Measurements from ENCODE around the gene KCNE1.

The KCNE1 gene

DNA sequence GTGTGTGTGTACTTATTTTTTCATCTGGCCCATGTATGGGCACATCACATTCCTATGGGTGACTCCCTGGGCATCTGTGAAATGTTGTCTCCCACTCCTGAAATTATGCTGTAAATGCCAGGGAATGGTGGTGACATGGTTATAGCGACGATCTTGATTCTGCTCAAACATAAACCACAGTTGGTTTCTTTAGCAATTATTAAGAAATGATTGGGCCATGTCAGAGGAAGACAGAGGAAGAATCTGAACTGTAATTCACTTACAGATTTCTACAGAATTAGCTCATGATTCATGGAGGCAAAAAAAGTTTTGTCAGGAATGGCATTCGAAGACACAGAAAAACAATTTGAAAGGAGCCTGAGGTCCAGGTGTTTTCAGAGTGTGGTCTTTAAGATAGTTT lies 25.8 kb upstream of the KCNE1 start:
- TF ChIP-seq, protein P1, sequence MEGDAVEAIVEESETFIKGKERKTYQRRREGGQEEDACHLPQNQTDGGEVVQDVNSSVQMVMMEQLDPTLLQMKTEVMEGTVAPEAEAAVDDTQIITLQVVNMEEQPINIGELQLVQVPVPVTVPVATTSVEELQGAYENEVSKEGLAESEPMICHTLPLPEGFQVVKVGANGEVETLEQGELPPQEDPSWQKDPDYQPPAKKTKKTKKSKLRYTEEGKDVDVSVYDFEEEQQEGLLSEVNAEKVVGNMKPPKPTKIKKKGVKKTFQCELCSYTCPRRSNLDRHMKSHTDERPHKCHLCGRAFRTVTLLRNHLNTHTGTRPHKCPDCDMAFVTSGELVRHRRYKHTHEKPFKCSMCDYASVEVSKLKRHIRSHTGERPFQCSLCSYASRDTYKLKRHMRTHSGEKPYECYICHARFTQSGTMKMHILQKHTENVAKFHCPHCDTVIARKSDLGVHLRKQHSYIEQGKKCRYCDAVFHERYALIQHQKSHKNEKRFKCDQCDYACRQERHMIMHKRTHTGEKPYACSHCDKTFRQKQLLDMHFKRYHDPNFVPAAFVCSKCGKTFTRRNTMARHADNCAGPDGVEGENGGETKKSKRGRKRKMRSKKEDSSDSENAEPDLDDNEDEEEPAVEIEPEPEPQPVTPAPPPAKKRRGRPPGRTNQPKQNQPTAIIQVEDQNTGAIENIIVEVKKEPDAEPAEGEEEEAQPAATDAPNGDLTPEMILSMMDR (IDR thresholded peaks at IDR 0.05; ENCODE audit: extremely low read depth, insufficient read depth, missing control alignments) = no peak
- in situ Hi-C loops (cut with MboI; ENCODE audit: low pct_unique_long_range_greater_than_20kb, low sequenced_read_pairs, unreplicated experiment) = no loop called here
- DNase-seq (ENCODE audit: low spot score) = no peak

DNA sequence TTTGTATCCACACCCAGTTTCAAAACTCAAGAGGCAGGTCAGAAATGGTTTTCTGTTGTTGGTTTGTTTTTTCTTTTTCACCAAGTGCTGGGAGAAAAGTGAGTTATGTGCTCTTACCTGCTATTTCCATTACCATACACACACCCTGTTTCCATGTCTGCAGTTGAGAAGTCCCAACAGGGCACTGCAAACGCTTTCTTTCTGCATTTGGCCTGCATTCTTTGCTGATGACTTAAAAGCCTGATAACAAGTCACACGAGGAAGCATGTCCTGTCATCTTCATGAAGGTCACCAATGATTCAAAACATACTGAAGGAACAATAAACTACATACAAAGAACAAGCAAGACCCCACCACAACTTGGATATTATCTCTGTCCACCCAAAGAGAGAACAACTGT lies 24.8 kb upstream of the KCNE1 start:
- TF ChIP-seq, protein P1 (IDR thresholded peaks at IDR 0.05; ENCODE audit: extremely low read depth, insufficient read depth, missing control alignments) = no peak
- in situ Hi-C loops (cut with MboI; ENCODE audit: low pct_unique_long_range_greater_than_20kb, low sequenced_read_pairs, unreplicated experiment) = no loop called here
- no peak for DNase-seq (ENCODE audit: low spot score)

DNA sequence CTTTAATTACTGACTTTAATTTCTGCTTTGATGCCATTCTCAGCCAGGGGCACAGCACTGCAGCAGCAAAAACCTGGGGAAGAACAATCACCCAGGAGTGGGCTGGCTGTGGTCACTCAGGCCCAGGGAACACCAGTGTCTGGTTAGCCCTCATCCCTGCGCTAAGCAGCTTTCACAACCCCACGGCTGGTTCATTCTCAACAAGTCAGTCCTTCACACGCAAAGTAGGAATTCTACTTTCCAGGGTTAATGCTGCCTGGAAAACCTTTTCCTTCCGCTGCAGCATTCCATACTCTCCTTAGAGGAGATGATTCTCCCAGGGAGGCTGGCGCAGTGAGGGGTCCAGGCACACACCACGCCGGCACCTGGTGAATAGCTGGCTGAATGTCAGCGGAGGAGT lies 24.3 kb upstream of the KCNE1 start:
- in situ Hi-C loops (cut with MboI; ENCODE audit: low pct_unique_long_range_greater_than_20kb, low sequenced_read_pairs, unreplicated experiment) = no loop called here
- TF ChIP-seq, protein P1 (IDR thresholded peaks at IDR 0.05; ENCODE audit: extremely low read depth, insufficient read depth, missing control alignments) = no peak
- no peak for DNase-seq (ENCODE audit: low spot score)

DNA sequence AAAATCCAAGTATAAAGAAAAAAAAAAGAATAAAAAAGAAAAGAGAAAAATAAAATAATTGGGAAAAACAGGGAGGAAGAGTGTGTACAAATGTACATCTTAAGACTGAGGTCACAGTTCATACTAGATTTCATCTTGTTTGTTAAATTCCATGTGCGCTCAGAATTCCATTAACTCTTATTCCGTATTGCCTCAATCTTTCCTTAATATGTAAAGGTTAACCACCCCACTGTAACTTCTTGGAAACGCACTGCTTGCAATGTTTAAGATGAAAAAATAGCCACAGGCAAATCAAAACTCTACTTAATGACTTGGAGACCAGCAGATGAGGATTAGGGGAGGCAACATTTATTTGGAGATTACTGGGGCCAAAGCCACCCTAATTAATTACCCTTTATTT lies 23.9 kb upstream of the KCNE1 start:
- in situ Hi-C loops (cut with MboI; ENCODE audit: low pct_unique_long_range_greater_than_20kb, low sequenced_read_pairs, unreplicated experiment) = no loop called here
- no peak for DNase-seq (ENCODE audit: low spot score)
- TF ChIP-seq, protein P1 (IDR thresholded peaks at IDR 0.05; ENCODE audit: extremely low read depth, insufficient read depth, missing control alignments) = no peak

DNA sequence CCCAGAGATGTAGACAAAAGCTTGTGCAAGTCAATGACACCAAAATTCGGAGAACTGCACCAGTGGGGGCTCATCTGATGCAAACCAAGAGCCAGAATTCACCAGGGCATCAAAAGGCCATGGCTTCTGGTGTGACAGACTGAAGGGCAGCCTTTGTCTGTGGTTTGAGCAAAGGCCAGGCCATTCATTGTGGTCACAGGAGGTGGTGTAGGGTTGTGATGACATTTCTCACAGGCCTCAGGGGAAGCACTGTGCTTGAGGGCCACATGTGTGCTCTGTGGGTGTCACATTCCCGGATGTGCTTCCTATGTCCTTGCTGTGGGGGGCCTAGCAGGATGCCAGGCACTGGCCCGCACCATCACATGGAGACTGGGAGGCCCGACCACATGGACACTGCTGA lies 22.5 kb upstream of the KCNE1 start:
- TF ChIP-seq, protein P1 (IDR thresholded peaks at IDR 0.05; ENCODE audit: extremely low read depth, insufficient read depth, missing control alignments) = no peak
- in situ Hi-C loops (cut with MboI; ENCODE audit: low pct_unique_long_range_greater_than_20kb, low sequenced_read_pairs, unreplicated experiment) = no loop called here
- DNase-seq (ENCODE audit: low spot score) = no peak

DNA sequence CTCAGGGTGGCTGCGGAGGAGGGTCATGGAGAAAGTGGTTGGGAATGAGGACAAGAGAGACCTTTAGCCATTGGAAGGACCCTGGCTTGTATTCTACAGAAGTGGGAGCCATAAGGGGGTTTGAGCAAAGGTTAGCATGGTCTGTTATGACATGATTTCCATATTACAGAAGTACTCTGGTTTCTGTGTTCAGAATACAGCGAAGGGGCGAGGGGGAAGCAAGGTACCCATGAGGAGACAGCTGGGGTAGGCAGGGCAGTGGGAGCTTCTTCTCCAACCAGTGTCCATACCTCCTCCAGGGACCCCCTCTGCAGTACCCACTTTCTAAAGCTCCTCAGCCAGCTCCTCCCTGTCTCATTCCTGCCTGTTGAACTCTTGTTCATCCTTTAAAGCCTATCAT lies 21.9 kb upstream of the KCNE1 start:
- DNase-seq (ENCODE audit: low spot score) = no peak
- TF ChIP-seq, protein P1 (IDR thresholded peaks at IDR 0.05; ENCODE audit: extremely low read depth, insufficient read depth, missing control alignments) = no peak
- in situ Hi-C loops (cut with MboI; ENCODE audit: low pct_unique_long_range_greater_than_20kb, low sequenced_read_pairs, unreplicated experiment) = no loop called here

DNA sequence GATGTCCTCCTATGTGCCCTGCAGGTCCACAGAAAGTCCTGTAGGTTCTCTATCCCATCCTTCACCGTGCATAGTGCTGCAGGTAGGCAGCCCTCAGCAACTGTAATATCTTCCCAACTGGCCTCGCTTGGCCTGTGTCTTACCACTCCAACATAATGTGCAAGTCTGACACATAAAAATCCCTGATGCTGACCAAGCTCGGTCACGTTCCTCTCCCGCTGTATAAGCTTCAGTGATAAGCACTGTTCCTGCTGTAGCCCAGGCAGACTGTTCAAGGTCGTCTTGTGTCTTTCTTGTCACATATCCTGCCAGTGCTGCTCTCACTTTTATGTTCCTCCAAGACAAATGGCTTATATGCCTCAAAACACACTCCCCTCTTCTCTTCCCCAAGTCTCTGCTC lies 19.4 kb upstream of the KCNE1 start:
- TF ChIP-seq, protein P1 (IDR thresholded peaks at IDR 0.05; ENCODE audit: extremely low read depth, insufficient read depth, missing control alignments) = no peak
- DNase-seq (ENCODE audit: low spot score) = no peak
- in situ Hi-C loops (cut with MboI; ENCODE audit: low pct_unique_long_range_greater_than_20kb, low sequenced_read_pairs, unreplicated experiment) = no loop called here
